ENCODE data around the gene NMRK1. TPM values are rescaled to one million over a fixed set of nuclear protein-coding genes. Genes with fewer than 3 reads are reported as not detected.

NMRK1 gene
- total RNA-seq, 4 donors from 2014 or later = 1.3 to 32.5 (median 15.6) TPM

DNA sequence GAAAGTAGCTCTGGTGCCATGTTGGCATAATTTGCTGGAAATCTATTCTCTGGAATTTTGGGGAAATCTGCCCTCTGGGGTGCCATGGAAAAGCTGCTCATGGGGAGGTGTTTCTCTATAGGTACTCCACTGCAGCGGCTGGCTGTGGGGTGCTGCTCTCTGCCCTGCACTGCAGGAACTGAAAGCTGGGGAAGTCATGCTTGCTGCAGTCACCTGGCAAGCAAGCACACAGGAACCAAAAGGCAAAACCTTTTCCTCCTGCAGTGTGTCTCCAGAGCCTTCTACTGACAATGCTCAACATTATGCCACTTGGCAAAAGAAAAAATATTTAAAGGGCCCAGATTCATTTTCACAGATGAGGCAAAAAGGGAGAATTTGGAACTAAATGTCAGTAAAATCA is 34.1 kb downstream of the NMRK1 start:
- no peak for DNase-seq
- TF ChIP-seq, protein P1, sequence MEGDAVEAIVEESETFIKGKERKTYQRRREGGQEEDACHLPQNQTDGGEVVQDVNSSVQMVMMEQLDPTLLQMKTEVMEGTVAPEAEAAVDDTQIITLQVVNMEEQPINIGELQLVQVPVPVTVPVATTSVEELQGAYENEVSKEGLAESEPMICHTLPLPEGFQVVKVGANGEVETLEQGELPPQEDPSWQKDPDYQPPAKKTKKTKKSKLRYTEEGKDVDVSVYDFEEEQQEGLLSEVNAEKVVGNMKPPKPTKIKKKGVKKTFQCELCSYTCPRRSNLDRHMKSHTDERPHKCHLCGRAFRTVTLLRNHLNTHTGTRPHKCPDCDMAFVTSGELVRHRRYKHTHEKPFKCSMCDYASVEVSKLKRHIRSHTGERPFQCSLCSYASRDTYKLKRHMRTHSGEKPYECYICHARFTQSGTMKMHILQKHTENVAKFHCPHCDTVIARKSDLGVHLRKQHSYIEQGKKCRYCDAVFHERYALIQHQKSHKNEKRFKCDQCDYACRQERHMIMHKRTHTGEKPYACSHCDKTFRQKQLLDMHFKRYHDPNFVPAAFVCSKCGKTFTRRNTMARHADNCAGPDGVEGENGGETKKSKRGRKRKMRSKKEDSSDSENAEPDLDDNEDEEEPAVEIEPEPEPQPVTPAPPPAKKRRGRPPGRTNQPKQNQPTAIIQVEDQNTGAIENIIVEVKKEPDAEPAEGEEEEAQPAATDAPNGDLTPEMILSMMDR (IDR thresholded peaks at IDR 0.05) = no peak
- TF ChIP-seq POLR2A (IDR thresholded peaks at IDR 0.05) = no peak
- Histone ChIP-seq H3K4me3 (no peak overlapping the region), H3K36me3 (no peaks in the 10 kb centered on the region), H3K4me1 (no peaks in the 10 kb centered on the region), H3K27me3 (no peaks in the 10 kb centered on the region), H3K27ac (no peak overlapping the region), H3K9me3 (no peaks in the 10 kb centered on the region)
- intact Hi-C loops (cut with DNase I; ENCODE audit: low total_unique reads) = no loop called here

DNA sequence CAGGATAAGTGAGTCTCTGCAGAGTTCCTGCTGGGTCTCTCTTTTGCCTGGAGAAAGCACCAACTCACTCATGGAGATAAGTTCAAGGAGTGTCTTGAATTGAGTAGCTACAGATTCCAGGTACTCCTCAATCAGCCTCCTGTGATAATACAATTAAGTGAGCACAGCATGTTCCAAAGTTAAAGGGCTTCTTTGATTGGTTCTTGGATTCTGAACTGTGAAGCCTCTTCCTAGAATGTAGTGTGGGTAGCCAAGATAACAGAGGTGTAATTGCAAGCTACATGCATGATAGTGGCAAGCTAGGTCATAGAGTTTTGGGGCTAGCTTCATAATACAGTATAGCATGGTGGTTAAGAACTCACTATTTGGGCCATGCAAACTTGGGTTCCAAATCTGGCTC is 36.7 kb downstream of the NMRK1 start:
- Histone ChIP-seq H3K27me3 (no peaks in the 10 kb centered on the region), H3K27ac (no peak overlapping the region), H3K4me1 (no peaks in the 10 kb centered on the region), H3K36me3 (no peaks in the 10 kb centered on the region), H3K4me3 (no peak overlapping the region), H3K9me3 (no peaks in the 10 kb centered on the region)
- no peak for DNase-seq
- intact Hi-C loops (cut with DNase I; ENCODE audit: low total_unique reads) = no loop called here
- TF ChIP-seq, protein P1 (IDR thresholded peaks at IDR 0.05) = no peak
- TF ChIP-seq POLR2A (IDR thresholded peaks at IDR 0.05) = no peak

DNA sequence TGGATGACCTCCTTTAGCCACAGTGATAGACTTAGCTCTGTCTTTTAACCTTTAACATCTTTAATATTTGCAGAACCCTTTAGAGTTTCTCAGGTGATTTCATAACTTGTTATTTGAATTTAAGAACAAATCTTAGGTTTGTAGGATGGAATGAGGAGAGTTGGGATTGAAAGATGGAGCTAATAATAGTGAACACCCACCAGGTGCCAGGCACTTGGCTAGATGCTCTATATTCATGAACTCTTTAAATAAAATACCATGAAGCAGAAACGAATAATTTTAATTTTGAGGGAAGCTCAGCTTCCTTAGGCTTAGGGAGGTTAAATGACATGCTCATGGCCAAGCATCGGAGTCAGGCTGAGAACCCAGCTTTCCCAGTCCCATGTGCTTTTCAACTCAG is 40.4 kb downstream of the NMRK1 start:
- H3K36me3 ChIP-seq = no peaks in the 10 kb centered on the region
- no peak overlapping the region for H3K4me3 ChIP-seq
- no peaks in the 10 kb centered on the region for H3K4me1 ChIP-seq
- no peaks in the 10 kb centered on the region for H3K9me3 ChIP-seq
- no peak for DNase-seq
- H3K27me3 ChIP-seq = no peaks in the 10 kb centered on the region
- H3K27ac ChIP-seq = no peak overlapping the region
- intact Hi-C loops (cut with DNase I; ENCODE audit: low total_unique reads) = no loop called here
- TF ChIP-seq, protein P1 (IDR thresholded peaks at IDR 0.05) = no peak
- no peak for TF ChIP-seq POLR2A (IDR thresholded peaks at IDR 0.05)

DNA sequence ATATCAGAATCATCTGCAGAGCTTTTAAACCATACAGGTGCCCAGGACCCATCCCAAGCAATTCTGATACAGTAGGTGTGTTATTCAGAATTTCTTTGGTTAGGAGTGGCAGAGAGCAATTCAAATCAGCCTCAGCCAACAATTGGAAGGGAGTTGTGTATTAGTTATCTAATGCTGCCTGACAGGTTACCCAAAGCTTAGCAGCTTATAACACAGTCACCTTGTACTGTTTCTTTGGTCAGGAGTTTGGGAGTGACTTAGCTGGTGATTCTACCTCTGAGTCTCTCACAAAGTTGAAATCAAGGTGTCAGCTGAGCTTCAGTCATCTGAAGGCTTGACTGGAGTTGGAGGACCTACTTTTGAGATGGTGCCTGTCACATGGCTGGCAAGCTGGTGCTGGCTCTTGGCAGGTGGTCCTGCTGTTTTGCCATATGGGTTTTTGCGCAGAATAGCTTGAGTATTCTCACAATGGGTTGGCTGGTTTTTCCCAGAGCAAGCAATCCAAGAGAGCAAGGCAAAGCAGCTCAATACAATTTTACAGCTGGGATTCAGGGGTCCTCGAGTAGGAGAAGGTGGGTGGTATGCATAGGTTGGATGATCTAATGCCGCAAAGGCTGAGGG is 41.1 kb downstream of the NMRK1 start:
- no peaks in the 10 kb centered on the region for H3K36me3 ChIP-seq
- DNase-seq = no peak
- no peaks in the 10 kb centered on the region for H3K27me3 ChIP-seq
- intact Hi-C loops (cut with DNase I; ENCODE audit: low total_unique reads) = no loop called here
- no peak overlapping the region for H3K27ac ChIP-seq
- no peak overlapping the region for H3K4me3 ChIP-seq
- H3K4me1 ChIP-seq = no peaks in the 10 kb centered on the region
- TF ChIP-seq, protein P1 (IDR thresholded peaks at IDR 0.05) = no peak
- H3K9me3 ChIP-seq = no peaks in the 10 kb centered on the region

DNA sequence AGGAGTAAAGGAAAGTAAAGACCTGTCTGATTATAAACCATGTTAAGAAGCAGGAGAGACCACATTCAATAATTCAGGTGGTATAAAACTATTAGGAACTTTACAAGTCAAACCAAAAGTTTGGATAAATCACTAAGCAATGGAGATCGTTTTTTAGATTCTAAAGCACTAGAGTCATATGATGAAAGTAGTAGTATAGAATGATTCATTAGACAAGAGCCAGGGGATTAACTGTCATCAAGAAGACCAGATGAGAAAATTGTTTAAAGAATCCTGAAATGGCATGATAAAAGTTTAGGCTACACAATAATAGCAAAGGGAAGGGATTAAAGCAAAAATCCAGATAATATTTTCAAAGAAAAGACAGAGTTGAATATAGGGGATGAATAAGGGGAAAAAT is 46.9 kb downstream of the NMRK1 start:
- H3K4me1 ChIP-seq = no peaks in the 10 kb centered on the region
- intact Hi-C loops (cut with DNase I; ENCODE audit: low total_unique reads) = no loop called here
- H3K27ac ChIP-seq = no peak overlapping the region
- DNase-seq = no peak
- no peaks in the 10 kb centered on the region for H3K9me3 ChIP-seq
- H3K27me3 ChIP-seq = no peaks in the 10 kb centered on the region
- no peak overlapping the region for H3K4me3 ChIP-seq
- TF ChIP-seq, protein P1 (IDR thresholded peaks at IDR 0.05) = no peak
- no peak for TF ChIP-seq POLR2A (IDR thresholded peaks at IDR 0.05)
- no peaks in the 10 kb centered on the region for H3K36me3 ChIP-seq

Data from uterus (tissue), 4 donors.